Renal pelvis (tissue), 4 donors: ENCODE data around the gene SPC25. TPM values are rescaled to one million over a fixed set of nuclear protein-coding genes. Genes with fewer than 3 reads are reported as not detected.
A peak's percentile ranks its signal among the peaks of the same experiment; 100 is the strongest.

Experiments
- DNase-seq: peaks from one replicate; pipeline ENCODE4 v3.0.0-alpha.2; 2013
- polyA plus RNA-seq, 3 donors: library from polyadenylated mRNA; unstranded; fragments of 120-200 nt; gene quantifications; one replicate each; pipeline ENCODE4 v1.2.1, GENCODE V29; 2013; ENCODE audit not compliant: insufficient read length in 3 of 3

SPC25 gene
- polyA plus RNA-seq, 3 donors, result 15.5 to 21.2 (median 18.6) TPM

GRCh38 chr2:168851674-168852320, 38.4 kb downstream of the SPC25 start:
- no peak for DNase-seq

GRCh38 chr2:168850846-168851245, 39.4 kb downstream of the SPC25 start:
- DNase-seq, result no peak

- peak; percentile 34 for DNase-seq
These were observed 40.6 kb downstream of the SPC25 start for GRCh38 chr2:168849610-168850009.

- no peak for DNase-seq
These were observed 42.0 kb downstream of the SPC25 start for GRCh38 chr2:168848225-168848624.

GRCh38 chr2:168843253-168843652, 47.0 kb downstream of the SPC25 start:
- no peak for DNase-seq

GRCh38 chr2:168841445-168841844, 48.8 kb downstream of the SPC25 start:
- DNase-seq, result no peak

- no peak for DNase-seq
These were observed 54.3 kb downstream of the SPC25 start for GRCh38 chr2:168835969-168836368.

- DNase-seq, result no peak
These were observed 58.6 kb downstream of the SPC25 start for GRCh38 chr2:168831662-168832061.

- no peak for DNase-seq
These were observed 59.3 kb downstream of the SPC25 start for GRCh38 chr2:168830958-168831357.

GRCh38 chr2:168825126-168825525, 65.1 kb downstream of the SPC25 start:
- DNase-seq, result no peak

GRCh38 chr2:168821992-168822391, 68.2 kb downstream of the SPC25 start:
- no peak for DNase-seq

- DNase-seq, result no peak
These were observed 68.7 kb downstream of the SPC25 start for GRCh38 chr2:168821577-168821976.

Other genes starting within 250 kb of the SPC25 start
- 10 to 100 TPM; 30.4 to 37.4 (median 30.6) TPM for gene NOSTRIN, start 87.8 kb downstream of the SPC25 start, polyA plus RNA-seq
- under 1 TPM in 2 of 3 donors, not detected in 1; 0.09 to 0.24 TPM for gene G6PC2, start 10.9 kb upstream of the SPC25 start, polyA plus RNA-seq
- gene ABCB11, start 140.9 kb upstream of the SPC25 start, polyA plus RNA-seq, result under 1 TPM in 1 of 3 donors, not detected in 2; 0.09 TPM
- under 1 TPM; 0.25 to 0.80 (median 0.58) TPM for gene DHRS9, start 179.1 kb upstream of the SPC25 start, polyA plus RNA-seq